ENCODE results near the gene TRPM6. TPM values are rescaled to one million over a fixed set of nuclear protein-coding genes. Genes with fewer than 3 reads are reported as not detected.
"Not testable (repeated sequence)": the region's sequence is repeated elsewhere in the genome, so short reads cannot be mapped to it uniquely, and the experiment has no call there.

Gene TRPM6, protein sequence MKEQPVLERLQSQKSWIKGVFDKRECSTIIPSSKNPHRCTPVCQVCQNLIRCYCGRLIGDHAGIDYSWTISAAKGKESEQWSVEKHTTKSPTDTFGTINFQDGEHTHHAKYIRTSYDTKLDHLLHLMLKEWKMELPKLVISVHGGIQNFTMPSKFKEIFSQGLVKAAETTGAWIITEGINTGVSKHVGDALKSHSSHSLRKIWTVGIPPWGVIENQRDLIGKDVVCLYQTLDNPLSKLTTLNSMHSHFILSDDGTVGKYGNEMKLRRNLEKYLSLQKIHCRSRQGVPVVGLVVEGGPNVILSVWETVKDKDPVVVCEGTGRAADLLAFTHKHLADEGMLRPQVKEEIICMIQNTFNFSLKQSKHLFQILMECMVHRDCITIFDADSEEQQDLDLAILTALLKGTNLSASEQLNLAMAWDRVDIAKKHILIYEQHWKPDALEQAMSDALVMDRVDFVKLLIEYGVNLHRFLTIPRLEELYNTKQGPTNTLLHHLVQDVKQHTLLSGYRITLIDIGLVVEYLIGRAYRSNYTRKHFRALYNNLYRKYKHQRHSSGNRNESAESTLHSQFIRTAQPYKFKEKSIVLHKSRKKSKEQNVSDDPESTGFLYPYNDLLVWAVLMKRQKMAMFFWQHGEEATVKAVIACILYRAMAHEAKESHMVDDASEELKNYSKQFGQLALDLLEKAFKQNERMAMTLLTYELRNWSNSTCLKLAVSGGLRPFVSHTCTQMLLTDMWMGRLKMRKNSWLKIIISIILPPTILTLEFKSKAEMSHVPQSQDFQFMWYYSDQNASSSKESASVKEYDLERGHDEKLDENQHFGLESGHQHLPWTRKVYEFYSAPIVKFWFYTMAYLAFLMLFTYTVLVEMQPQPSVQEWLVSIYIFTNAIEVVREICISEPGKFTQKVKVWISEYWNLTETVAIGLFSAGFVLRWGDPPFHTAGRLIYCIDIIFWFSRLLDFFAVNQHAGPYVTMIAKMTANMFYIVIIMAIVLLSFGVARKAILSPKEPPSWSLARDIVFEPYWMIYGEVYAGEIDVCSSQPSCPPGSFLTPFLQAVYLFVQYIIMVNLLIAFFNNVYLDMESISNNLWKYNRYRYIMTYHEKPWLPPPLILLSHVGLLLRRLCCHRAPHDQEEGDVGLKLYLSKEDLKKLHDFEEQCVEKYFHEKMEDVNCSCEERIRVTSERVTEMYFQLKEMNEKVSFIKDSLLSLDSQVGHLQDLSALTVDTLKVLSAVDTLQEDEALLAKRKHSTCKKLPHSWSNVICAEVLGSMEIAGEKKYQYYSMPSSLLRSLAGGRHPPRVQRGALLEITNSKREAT (N-terminal part only)
- 0.07 TPM in 2 replicates for total RNA-seq

DNA sequence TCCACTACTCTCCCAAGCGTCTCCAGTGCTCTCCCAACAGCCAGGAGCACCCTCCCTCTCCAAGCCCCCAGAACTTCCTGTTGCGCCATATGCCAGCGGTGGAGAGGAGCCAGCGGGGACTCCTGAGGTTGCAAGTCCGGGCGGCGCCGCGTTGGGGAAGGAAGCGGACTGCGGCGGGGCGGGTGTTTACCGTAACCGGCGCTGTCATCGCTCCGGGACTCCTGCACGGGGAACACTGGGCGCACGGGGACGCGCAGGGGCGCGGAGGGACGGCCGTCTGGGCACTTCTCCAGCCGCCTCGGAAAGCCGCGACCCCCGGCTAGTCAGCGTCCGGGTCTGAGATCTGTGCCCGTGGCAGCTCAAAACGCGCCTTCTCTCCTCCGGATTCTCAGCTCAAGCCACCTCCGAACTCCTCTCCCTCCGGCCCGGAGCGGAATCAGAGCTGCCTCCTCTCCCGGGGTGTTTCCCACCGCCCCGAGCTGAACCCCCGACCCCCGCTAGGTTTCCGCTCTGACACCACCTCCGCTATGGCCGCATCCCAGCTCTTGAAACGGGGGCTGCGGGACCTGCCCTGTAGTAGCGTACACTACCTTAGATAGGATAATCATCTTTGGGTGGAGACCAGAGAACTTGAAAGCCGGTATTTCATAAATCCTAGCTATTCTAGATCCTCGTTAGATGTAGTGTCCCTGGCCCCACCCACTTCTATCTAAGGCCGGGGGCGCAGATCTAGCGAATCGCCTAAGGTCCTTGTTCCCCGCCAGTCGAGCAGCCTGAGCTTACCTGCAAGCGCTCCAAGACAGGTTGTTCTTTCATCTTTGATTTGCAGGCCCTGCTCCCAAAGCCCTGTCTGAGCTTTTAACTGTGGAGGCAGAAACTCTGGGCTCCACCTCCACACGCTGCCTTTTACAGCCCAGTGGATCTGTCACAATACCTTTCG is at the start of gene TRPM6:
Gene TRPM6, minus strand, starts transcription at position 881 of the 940 bp plus-strand sequence. Its CDS starts 65 bp downstream, at position 816.
- no peak for DNase-seq (ENCODE audit: low read depth, low spot score)

DNA sequence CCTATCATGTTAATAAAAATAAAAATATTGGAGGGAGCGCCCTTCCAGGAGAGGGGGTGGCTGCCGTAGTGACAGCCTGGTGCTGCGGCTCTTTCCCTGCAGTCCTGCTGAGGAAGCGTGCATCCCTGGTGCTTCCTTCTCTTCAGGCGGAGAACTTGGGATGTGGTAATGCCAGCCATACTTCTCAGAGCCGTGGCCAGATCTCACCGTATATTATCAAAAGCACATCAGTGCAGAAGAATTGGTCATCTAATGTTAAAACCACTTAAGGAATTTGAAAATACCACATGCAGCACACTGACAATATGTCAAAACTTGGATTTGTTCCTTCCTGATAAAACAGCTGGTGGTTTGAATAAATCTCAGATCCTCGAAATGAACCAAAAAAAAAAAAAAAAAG is 47.3 kb upstream of the TRPM6 start:
- no peak for DNase-seq (ENCODE audit: low read depth, low spot score)

DNA sequence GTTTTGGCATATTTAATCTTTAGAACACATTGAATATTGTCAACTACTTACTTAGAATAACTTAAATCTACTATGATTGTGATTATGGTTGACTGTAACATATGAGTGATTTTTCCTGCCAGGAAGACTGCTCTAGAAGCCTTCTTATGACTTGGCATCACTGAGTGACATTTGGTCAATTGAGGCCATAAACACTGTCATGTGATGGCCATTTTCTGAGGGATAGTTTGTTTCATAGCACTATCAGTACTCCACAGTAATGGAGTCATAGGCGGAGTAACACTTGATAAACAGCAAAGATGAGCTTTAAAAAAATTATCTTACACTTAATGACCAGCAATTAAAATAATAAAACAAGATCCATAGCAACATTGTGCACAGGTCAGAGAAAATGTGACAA is 34.0 kb upstream of the TRPM6 start:
- no peak for DNase-seq (ENCODE audit: low read depth, low spot score)

DNA sequence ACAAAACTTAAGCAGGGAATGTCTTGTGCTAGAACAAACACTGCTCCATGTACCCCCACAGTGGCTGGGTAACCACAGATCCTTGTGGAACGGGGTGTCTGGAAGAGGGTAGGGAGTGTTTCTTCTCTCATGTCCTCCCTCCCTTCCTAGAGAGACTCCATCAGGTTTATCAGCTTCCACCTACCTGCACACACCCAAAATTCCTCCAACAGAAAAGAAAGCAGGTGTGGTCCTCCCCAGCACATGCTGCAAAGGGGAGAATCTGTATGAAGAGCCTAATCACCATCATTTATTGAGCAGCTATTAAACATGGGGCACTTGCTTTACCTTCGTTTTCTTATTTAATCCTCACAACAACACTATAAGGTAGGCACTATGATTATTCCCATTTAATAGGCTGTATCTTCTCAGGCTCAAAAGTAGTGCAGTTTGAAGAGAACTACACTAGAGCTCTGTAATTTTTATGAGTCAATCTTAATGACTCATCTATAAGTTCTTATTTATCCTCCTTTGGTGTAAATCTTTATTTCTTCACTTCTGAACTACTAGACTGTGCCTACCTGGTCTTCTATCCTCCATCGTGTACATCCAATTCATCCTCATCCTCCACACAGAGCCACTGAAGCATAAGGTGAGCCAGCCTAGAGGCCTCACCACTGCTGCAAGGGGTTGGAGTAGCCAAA is 33.4 kb upstream of the TRPM6 start:
- DNase-seq (ENCODE audit: low read depth, low spot score): no peak

DNA sequence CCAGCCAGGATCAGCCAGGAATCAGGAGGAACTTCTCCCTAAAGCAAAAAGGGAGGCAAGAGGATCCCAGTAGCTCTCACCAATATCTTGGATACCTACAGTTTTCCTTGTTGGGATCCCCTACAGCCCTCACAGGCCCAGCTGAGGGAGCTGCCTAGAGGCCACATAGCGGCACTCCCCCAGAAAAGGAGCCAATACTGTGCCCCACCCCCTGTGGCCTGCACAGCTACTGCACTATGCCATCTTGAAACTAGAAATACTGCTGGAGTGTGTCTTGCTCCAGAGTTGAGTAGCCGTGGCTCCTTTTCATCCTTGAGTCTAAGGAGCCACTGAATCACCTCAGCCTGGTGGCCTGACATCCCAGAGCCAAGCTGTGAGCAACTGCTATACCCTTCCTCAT is 22.3 kb upstream of the TRPM6 start:
- no peak for DNase-seq (ENCODE audit: low read depth, low spot score)

DNA sequence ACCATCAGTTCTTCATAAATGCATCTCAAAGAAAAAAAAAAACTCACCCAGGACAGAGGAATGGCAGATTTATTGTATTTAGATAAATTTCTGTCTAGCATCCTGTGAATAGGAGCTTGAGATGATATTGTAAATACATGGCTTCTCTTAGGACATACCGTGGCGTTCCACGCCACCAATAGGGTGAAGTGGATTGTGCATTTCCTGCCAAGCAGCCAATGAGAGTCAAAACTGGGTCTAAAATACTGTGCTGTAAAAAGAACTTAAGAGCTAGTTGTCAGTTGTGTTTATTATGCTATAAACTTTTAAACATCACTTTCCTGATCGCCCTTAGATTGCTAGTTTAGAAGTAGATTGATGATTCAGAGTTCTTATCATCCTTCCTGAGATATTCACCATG is 20.9 kb upstream of the TRPM6 start:
- DNase-seq (ENCODE audit: low read depth, low spot score): no peak

DNA sequence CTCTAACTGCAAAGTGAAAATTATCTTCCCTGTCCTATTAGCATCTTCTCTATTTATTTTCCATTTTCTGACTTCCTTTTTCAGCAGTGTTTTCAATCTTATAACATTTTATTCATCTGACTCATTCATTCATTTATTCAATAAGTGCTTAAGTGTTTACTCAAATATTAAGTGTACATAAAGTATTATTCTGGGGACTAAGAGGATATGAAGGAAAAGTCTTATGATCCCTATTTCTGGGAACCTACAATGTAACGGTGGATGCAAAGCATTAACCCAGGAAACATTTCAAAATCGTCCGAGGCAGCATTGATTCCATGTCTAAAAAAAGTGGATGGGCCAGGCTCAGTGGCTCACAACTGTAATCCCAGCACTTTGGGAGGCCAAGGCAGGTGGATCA is 19.4 kb upstream of the TRPM6 start:
- no peak for DNase-seq (ENCODE audit: low read depth, low spot score)

DNA sequence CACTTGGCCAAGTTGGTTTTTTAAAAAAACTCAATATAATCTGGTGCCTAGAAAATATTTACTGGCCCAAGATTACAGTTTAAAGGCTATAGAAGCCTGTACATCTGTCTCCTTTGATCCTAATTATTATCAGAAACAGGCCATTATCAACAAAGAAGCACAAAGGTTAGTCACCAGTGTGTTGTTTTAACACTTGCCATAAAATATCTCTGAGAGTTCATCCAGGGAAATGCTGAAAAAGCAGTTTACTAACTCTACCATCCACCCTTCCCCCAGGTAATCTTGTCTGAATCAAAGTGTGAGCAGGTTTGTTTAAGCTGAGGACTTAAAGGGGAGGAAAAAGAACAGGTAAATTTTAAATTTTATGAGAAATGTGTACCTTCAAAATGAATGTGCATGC is 13.3 kb upstream of the TRPM6 start:
- no peak for DNase-seq (ENCODE audit: low read depth, low spot score)

DNA sequence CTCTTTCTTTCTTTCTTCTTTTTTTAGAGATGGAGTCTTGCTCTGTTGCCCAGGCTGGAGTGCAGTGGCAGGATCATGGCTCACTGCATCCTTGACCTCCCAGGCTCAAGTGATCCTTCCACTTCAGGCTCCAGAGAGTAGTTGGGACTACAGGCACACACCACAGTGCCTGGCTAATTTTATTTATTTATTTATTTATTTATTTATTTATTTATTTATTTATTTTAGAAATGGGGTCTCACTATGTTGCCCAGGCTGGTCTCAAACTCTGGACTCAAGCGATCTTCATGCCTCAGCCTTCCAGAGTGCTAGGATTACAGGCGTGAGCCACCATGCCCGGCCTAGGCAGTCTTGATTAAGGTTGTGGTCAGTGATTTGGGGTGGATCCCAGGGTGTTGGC is 728 bp upstream of the TRPM6 start:
- DNase-seq (ENCODE audit: low read depth, low spot score): not testable (repeated sequence)

DNA sequence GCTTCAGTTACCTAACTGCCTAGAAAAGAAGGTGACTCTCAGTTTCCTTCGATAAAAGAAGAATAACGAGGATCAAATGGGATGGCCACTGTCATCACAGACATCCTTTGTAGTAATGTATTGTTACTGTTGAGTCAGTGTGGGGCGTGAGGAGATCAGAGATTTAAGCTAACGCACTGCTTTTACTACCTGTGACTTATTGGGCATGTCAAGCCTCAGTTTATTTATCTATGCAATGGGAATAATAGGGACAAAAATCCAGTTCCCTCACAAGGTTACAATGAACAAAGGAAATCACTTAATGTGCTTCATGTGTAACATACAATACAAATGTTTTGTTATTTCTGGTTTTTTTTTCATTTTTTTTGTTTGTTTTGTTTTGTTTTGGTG is 255 bp upstream of the TRPM6 start:
- no peak for DNase-seq (ENCODE audit: low read depth, low spot score)

DNA sequence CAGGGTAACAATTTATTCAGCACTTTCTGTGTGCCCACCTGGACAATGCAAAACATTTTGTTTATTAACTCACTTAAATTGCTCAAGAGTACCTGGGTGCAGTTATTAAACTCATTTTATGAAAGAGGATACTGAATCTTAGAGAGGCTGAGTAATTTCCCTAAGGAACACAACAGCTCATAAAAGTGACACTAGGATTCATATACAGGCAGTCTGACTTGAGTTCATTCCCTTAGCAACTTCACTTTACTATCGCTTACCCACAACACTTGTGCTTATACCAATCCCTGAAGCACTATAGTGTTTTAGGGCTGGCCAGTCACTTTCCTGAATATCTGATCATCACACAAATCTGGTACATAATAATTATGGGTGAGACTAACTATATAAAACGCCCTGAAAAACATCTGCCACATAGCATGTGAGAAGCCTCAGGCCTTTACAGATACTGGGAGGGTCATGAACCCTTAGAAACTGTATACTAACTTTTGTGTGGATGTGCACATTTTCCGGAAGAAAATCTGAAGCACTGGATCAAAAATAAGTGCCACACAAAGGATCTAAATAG is 11.3 kb downstream of the TRPM6 start:
- no peak for DNase-seq (ENCODE audit: low read depth, low spot score)

DNA sequence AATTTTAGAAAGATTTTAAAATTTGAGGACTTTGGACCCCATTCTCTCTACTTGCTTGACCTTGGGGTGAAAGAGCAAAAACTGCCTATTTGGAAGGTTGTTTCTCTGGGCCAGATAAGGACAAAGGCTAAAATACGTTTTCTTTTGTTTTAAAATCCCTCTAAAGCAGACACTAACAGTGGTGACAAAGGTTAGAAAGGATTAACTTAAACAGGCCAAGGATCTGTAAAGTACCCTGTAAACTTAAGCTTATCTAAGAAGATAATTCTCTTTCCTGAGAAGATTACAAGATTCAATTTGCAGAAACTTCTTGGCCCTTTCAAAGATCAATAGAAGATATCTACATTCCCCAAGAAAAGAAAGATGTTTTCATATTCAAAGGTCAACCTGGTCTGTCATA is 12.1 kb downstream of the TRPM6 start:
- DNase-seq (ENCODE audit: low read depth, low spot score): no peak

DNA sequence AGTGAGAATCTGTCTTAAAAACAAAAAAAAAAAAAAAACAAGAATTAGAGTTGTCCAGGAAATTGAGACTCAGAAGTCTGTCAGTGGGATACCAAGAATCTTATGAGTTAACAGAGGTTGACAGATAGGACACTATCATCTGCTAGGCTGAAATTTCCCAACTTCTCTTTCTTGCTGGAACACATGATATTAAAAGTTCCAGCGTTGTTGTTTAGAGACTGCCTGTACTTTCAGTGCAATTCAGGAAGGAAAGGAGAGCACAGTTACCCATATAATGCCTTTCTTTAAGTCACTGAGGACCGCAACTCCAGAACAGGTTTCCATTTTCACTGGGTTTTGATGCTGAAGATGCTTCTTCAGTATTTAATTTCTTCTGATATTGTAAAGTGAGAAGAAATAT is 13.5 kb downstream of the TRPM6 start:
- DNase-seq (ENCODE audit: low read depth, low spot score): no peak

DNA sequence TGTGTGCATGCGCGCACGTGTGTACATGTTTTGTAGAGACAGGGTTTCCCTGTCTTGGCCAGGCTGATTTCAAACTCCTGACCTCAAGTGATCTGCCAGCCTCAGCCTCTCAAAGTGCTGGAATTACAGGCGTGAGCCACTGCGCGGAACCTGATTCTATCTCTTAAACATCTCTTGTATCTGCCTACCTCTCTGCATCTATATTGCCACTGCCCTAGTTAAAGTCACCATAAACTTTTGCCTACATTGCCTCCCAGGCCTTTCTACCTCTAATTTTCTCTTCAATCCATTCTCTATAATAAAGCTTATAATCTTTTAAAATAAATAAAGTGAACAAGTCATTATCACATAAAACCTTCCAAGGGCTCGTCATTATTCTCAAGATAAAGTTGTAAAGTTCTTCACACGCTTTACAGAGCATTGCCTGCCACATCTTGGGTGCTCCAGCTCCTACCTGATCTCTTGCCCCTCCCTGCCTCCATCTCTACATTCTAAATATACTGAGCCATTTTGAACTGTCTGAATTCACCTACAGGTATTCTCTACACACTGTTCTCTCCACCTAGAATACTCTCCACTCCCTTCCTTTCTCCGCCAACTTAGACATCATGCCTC is 15.0 kb downstream of the TRPM6 start:
- no peak for DNase-seq (ENCODE audit: low read depth, low spot score)

DNA sequence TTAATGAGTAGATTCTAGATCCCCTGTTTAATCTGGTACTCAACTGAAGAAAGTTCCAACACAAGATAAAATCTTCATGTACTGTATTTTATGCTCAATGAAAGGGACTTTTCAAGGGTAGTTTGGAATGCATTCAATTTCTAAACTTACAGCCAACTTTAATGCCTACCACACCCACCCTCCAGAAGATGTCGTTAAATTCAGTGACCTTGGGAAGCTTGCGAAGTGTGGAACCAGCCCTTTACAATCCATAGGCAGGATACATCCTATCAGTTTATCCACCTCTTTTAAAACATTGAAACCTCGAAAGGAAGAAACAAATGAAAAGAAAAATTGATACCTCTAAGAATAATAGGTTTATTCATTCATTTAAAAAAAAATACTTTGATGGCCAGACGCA is 20.2 kb downstream of the TRPM6 start:
- no peak for DNase-seq (ENCODE audit: low read depth, low spot score)

DNA sequence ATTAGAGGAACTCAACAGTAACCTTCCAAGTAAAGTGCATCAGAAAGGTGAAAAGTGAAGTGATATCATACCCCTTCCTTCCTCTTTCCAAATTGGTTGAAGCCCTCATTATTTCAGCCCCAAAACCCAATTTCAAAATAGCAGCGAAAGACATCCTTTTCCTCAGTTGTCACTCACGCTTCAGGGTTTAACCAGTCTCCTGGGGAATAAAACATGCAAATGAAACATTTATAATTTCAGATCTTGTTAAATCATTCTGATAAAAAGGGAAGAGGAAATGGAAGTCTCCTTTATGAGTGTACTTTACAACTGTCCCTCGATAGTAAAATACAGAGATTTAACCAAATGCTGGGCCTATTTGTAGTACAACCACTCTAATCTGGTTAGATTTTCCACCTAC is 22.5 kb downstream of the TRPM6 start:
- DNase-seq (ENCODE audit: low read depth, low spot score): no peak

DNA sequence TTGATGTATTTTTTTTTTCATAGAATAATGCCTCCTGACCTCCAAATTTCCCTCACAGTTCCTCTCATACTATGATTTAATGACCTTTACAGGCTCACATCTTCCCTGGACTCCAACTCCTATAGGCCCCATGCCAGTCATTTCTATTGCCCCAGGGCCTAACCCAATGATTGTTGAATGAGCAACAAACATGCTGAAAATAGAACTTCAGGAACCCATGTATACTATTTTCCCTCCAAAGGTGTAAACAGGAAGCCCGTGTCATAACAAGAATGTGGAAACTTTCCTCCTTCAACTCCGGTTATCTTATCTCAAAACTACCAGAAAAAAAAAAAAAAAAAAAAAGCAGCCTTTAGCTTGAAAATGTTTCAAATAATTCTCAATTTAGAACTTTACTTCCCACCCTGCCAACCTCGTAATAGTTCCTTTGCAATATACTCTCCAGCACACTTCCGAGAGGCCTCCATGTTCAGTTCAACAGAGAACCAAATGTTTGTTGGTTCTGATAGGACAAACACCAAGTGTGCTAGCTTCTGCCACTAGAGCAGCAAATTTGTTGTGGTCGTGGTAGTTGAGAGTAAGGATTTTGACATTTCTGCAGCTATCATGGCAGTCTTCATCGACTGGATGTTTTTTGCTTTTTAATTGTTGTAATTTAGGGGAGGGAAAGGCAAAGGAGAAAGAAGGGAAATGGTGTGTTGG is 25.8 kb downstream of the TRPM6 start:
- DNase-seq (ENCODE audit: low read depth, low spot score): peak; percentile 7

DNA sequence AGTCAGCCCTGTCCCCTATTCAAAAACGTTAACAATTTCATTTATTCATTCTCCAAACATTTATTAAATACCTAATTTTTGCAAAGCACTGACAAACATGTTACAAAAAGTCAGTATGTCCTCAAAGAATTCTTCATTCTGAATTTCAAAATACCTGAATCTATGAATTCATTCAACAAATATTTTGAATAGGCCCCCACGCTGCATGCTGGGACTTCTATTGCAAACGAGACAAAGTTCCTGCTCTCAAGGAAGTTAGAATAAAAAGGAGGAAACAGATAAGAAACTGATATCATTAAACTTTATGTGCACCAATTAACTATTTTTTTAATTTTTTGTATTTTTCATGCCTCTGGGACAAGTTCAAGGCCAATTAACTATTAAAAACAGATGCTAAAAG is 26.6 kb downstream of the TRPM6 start:
- DNase-seq (ENCODE audit: low read depth, low spot score): no peak

DNA sequence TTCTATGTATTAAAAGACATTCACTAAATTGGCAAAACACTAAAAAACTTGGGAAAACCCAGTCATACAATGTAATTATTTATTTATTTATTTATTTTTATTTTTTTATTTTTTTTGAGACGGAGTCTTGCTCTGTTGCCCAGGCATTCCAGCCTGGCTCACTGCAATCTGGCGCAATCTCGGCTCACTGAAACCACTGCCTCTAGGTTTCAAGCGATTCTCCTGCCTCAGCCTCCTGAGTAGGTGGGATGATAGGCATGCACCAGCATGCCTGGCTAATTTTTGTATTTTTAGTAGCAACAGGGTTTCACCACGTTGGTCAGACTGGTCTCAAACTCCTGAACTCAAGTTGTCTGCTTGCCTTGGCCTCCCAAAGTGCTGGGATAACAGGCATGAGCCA is 27.5 kb downstream of the TRPM6 start:
- DNase-seq (ENCODE audit: low read depth, low spot score): not testable (repeated sequence)

Measured in pulmonary artery endothelial cell (primary cell).